HepG2 (cell line): ENCODE data around the gene OCLN. TPM values are rescaled to one million over a fixed set of nuclear protein-coding genes. Genes with fewer than 3 reads are reported as not detected.

ENCODE experiments used
- ATAC-seq: fragments of 200-7000 bp; cut with Tn5 transposase; 3 replicates; pipeline ENCODE4 v1.9.1; 2020; ENCODE audit warnings: mild to moderate bottlenecking, moderate library complexity
- BruUV-seq: library from RNA; stranded (reverse); fragments of 400-500 nt; replicated peaks from 2 replicates; lab custom pipeline; 2021; lab: Mats Ljungman, UMichigan
- CTCF ChIA-PET: fragments of 300-600 bp; formaldehyde crosslinking; extraction: SDS; loops from one replicate; lab custom pipeline; 2021; ENCODE audit warnings: low total read pairs, inconsistent platforms, low intra/inter-chr PET ratio; lab: Yijun Ruan, JAX
- POLR2A ChIA-PET: fragments of 350-600 bp; sonication (Branson Sonifier 250); formaldehyde crosslinking; loops from one replicate; lab custom pipeline; 2020; ENCODE audit warnings: antibody characterized with exemption, inconsistent platforms; lab: Yijun Ruan, JAX
- DNase-seq: peaks from one replicate; pipeline ENCODE4 v3.0.0-alpha.2; 2015; ENCODE audit warnings: low spot score
- FAIRE-seq: peaks from 3 replicates; lab custom pipeline; 2011; peaks lifted over from hg19 to GRCh38; lab: Jason Lieb, UNC
- H2AFZ ChIP-seq: one replicate; pipeline ENCODE4 v1.6.1; 2011; ENCODE audit warnings: low read length, inconsistent platforms
- H3K27ac ChIP-seq: fragments of 300-600 bp; 3 replicates; pipeline ENCODE4 v1.8.0; 2011; ENCODE audit warnings: mixed run types, mild to moderate bottlenecking, mixed read lengths, low read length, inconsistent platforms; ENCODE audit not compliant: insufficient read depth; ENCODE audit errors: extremely low read length
- H3K27me3 ChIP-seq, 2 experiments: fragments of 200-600 bp in 1 of 2; 2 replicates in 1 of 2; 3 replicates in 1 of 2; pipeline versions ENCODE4 v1.6.0 to v1.8.0; 2011; ENCODE audit warnings: low read length in 2 of 2, mild to moderate bottlenecking in 2 of 2, moderate library complexity in 2 of 2, inconsistent platforms in 1 of 2; ENCODE audit not compliant: insufficient read depth in 2 of 2, control insufficient read depth in 1 of 2
- H3K36me3 ChIP-seq, 2 experiments: fragments of 200-600 bp in 1 of 2; replicated peaks in 1 of 2; 2 replicates in 1 of 2; 3 replicates in 1 of 2; pipeline versions ENCODE4 v1.5.1 to v1.8.0; 2011; ENCODE audit warnings: low read length in 2 of 2, inconsistent platforms in 1 of 2; ENCODE audit not compliant: insufficient read depth in 2 of 2, control insufficient read depth in 1 of 2
- H3K4me1 ChIP-seq: 2 replicates; pipeline ENCODE4 v1.5.1; 2012; ENCODE audit warnings: low read length, inconsistent platforms; ENCODE audit not compliant: insufficient read depth
- H3K4me2 ChIP-seq: 2 replicates; pipeline ENCODE4 v1.6.0; 2011; ENCODE audit warnings: low read depth, low read length, inconsistent platforms
- H3K4me3 ChIP-seq, 3 experiments: fragments of 200-600 bp in 1 of 3; sonication (generic), shearing (Covaris generic) in 1 of 3; replicated peaks in 1 of 3; 2 replicates each; pipeline ENCODE4 v1.5.1; 2011 to 2016; ENCODE audit warnings: low read length in 3 of 3, inconsistent platforms in 2 of 3, low read depth in 2 of 3, mild to moderate bottlenecking in 2 of 3, control low read depth in 1 of 3, mixed read lengths in 1 of 3; ENCODE audit not compliant: insufficient read depth in 1 of 3
- H3K79me2 ChIP-seq: one replicate; pipeline ENCODE4 v1.6.1; 2011; ENCODE audit warnings: low read length, inconsistent platforms; ENCODE audit not compliant: insufficient read depth
- H3K9ac ChIP-seq: 2 replicates; pipeline ENCODE4 v1.6.0; 2011; ENCODE audit warnings: mild to moderate bottlenecking, low read depth, low read length, inconsistent platforms; ENCODE audit not compliant: insufficient read depth
- H3K9me3 ChIP-seq: 2 replicates; pipeline ENCODE4 v1.5.1; 2012; ENCODE audit warnings: mild to moderate bottlenecking, low read length
- H4K20me1 ChIP-seq: 2 replicates; pipeline ENCODE4 v1.6.0; 2011; ENCODE audit warnings: inconsistent platforms, mild to moderate bottlenecking, low read length, moderate library complexity; ENCODE audit not compliant: insufficient read depth
- ADNP ChIP-seq: sonication (generic); formaldehyde crosslinking; IDR thresholded peaks from 2 replicates; pipeline ENCODE4 v1.4.0; 2020; ENCODE audit warnings: missing genetic modification reagents
- GABPB1 ChIP-seq: IDR thresholded peaks from 2 replicates; pipeline ENCODE4 v1.6.1; 2016; ENCODE audit warnings: mild to moderate bottlenecking, missing genetic modification reagents, moderate library complexity, missing compliant biosample characterization
- IKZF4 ChIP-seq: sonication (generic); formaldehyde crosslinking; IDR thresholded peaks from 2 replicates; pipeline ENCODE4 v1.5.1; 2020; ENCODE audit warnings: borderline replicate concordance, mild to moderate bottlenecking, low read depth, missing genetic modification reagents; ENCODE audit errors: not compliant biosample characterization
- KAT7 ChIP-seq: IDR thresholded peaks from 2 replicates; pipeline ENCODE4 v1.6.1; 2018; ENCODE audit warnings: borderline replicate concordance, missing compliant biosample characterization
- NKX3-1 ChIP-seq: sonication (generic); formaldehyde crosslinking; IDR thresholded peaks from 2 replicates; pipeline ENCODE4 v1.5.0; 2020; ENCODE audit warnings: missing genetic modification reagents
- SP140L ChIP-seq: sonication (generic); formaldehyde crosslinking; IDR thresholded peaks from 2 replicates; pipeline ENCODE4 v1.4.0; 2020; ENCODE audit warnings: missing genetic modification reagents, borderline replicate concordance
- ZFAT ChIP-seq: sonication (generic); formaldehyde crosslinking; conservative IDR thresholded peaks from 2 replicates; pipeline ENCODE4 v1.8.1; 2023; ENCODE audit warnings: missing genetic modification reagents, inconsistent platforms
- ZNF225 ChIP-seq: sonication (generic); formaldehyde crosslinking; IDR thresholded peaks from 2 replicates; pipeline ENCODE4 v1.4.0; 2020; ENCODE audit warnings: mild to moderate bottlenecking, missing genetic modification reagents
- ZNF326 ChIP-seq: sonication (generic); formaldehyde crosslinking; IDR thresholded peaks from 2 replicates; pipeline ENCODE4 v1.4.0; 2020; ENCODE audit warnings: missing genetic modification reagents, borderline replicate concordance
- WGBS: methylation state at CpG from one replicate; pipeline ENCODE4 v1.1.6; 2017; ENCODE audit warnings: low lambda C conversion rate; 5-methylcytosine and 5-hydroxymethylcytosine counted together
- in situ Hi-C: cut with HindIII; loops from 2 replicates; pipeline ENCODE4 v1.10.0; 2017; ENCODE audit warnings: low pct_unique_long_range_greater_than_20kb; ENCODE audit not compliant: extremely low pct_ligation_motif_present
- intact Hi-C: fragments of 100-400 bp; cut with micrococcal nuclease; formaldehyde crosslinking; loops from one replicate; pipeline ENCODE4 v1.10.0; 2022; ENCODE audit not compliant: unreplicated experiment
- polyA plus RNA-seq, 8 experiments: library from polyadenylated mRNA; depleted of rRNA in 3 of 8; stranded (reverse) in 7 of 8; unstranded in 1 of 8; fragments of >200 nt; fragmentation: Illumina TruSeq in 4 of 8; extraction: Trizol in 4 of 8; gene quantifications; 2 replicates each; pipeline versions ENCODE4 v1.2.1 to v1.2.3, GENCODE V29; 2011 to 2016; ENCODE audit warnings: low read depth in 4 of 8, missing spikeins in 1 of 8, mixed read lengths in 1 of 8; ENCODE audit not compliant: insufficient read depth in 1 of 8
- total RNA-seq, 5 experiments: library from RNA; depleted of rRNA; stranded (reverse); fragments of >200 nt; fragmentation: Illumina TruSeq; extraction: Trizol; gene quantifications; 2 replicates each; pipeline ENCODE4 v1.2.3, GENCODE V29; 2016; ENCODE audit warnings: low read depth in 1 of 5
- TF ChIP-seq, protein P1 (sequence below): sonication (generic); formaldehyde crosslinking; IDR thresholded peaks from 2 replicates; pipeline ENCODE4 v1.4.0; 2020; ENCODE audit warnings: missing genetic modification reagents, borderline replicate concordance
- TF ChIP-seq, protein P2 (sequence below): sonication (generic); formaldehyde crosslinking; IDR thresholded peaks from 2 replicates; pipeline ENCODE4 v1.4.0; 2020; ENCODE audit warnings: missing genetic modification reagents, borderline replicate concordance
- TF ChIP-seq, protein P3 (sequence below): sonication (generic); formaldehyde crosslinking; IDR thresholded peaks from 2 replicates; pipeline ENCODE4; 2020; ENCODE audit warnings: missing genetic modification reagents, mild to moderate bottlenecking, borderline replicate concordance

OCLN gene
- total and polyA plus RNA-seq, 2 of the 13 experiments (the other 11 are each of a cell fraction or from before 2014, with no cell fraction given): 24.1 to 34.8 TPM

DNA sequence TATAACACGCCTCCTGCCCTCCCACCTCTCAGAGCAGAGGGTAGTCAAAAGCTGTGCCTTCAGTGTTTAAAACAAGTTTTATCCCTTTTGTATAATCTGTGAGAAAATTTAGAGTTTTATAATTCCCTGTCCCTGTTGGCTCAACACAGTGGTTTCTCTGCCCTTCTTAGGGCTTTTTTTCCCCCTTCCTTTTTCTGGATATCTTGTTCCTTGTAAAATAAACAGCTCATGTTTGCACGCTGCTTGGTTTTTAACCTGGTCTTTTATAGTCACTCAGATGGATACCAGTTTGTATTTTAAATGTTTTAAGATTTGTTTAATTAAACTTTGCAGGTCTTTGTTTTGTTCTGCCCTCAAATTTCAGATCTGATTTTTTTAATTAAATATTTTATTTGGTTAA is 26.7 kb downstream of the OCLN start:
- no peak for FAIRE-seq
- whole genome bisulfite sequencing: 77% methylated on average over 2 of the region's 2 CpGs
- H3K9ac ChIP-seq: no peak overlapping the region

More for the DNA sequence above, 26.7 kb downstream of the OCLN start:
- Histone ChIP-seq H3K36me3 (peaks cover 0 to 3% of the 10 kb centered on the region in 2 experiments; a peak in 2 of 5 replicates), H2AFZ (no peak overlapping the region), H3K4me1 (peaks cover 37% of the 10 kb centered on the region), H3K27me3 (no peaks in the 10 kb centered on the region), H3K79me2 (peaks cover 6% of the 10 kb centered on the region), H3K4me2 (no peak overlapping the region), H3K9me3 (no peaks in the 10 kb centered on the region), H3K4me3 (no peak overlapping the region), H4K20me1 (no peaks in the 10 kb centered on the region), H3K27ac (no peak overlapping the region)
- TF ChIP-seq, protein P1, sequence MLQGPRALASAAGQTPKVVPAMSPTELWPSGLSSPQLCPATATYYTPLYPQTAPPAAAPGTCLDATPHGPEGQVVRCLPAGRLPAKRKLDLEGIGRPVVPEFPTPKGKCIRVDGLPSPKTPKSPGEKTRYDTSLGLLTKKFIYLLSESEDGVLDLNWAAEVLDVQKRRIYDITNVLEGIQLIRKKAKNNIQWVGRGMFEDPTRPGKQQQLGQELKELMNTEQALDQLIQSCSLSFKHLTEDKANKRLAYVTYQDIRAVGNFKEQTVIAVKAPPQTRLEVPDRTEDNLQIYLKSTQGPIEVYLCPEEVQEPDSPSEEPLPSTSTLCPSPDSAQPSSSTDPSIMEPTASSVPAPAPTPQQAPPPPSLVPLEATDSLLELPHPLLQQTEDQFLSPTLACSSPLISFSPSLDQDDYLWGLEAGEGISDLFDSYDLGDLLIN (CRISPR knock-in tag): no peak
- no peak for TF ChIP-seq NKX3-1 (CRISPR knock-in tag)
- no peak for TF ChIP-seq ZNF326
- no peak for TF ChIP-seq IKZF4 (CRISPR knock-in tag)
- TF ChIP-seq ADNP (CRISPR knock-in tag): no peak
- no peak for TF ChIP-seq KAT7 (CRISPR knock-in tag)
- TF ChIP-seq, protein P2, sequence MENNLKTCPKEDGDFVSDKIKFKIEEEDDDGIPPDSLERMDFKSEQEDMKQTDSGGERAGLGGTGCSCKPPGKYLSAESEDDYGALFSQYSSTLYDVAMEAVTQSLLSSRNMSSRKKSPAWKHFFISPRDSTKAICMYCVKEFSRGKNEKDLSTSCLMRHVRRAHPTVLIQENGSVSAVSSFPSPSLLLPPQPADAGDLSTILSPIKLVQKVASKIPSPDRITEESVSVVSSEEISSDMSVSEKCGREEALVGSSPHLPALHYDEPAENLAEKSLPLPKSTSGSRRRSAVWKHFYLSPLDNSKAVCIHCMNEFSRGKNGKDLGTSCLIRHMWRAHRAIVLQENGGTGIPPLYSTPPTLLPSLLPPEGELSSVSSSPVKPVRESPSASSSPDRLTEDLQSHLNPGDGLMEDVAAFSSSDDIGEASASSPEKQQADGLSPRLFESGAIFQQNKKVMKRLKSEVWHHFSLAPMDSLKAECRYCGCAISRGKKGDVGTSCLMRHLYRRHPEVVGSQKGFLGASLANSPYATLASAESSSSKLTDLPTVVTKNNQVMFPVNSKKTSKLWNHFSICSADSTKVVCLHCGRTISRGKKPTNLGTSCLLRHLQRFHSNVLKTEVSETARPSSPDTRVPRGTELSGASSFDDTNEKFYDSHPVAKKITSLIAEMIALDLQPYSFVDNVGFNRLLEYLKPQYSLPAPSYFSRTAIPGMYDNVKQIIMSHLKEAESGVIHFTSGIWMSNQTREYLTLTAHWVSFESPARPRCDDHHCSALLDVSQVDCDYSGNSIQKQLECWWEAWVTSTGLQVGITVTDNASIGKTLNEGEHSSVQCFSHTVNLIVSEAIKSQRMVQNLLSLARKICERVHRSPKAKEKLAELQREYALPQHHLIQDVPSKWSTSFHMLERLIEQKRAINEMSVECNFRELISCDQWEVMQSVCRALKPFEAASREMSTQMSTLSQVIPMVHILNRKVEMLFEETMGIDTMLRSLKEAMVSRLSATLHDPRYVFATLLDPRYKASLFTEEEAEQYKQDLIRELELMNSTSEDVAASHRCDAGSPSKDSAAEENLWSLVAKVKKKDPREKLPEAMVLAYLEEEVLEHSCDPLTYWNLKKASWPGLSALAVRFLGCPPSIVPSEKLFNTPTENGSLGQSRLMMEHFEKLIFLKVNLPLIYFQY (CRISPR knock-in tag): no peak
- no peak for TF ChIP-seq SP140L (CRISPR knock-in tag)
- no peak for TF ChIP-seq GABPB1 (CRISPR knock-in tag)
- no peak for TF ChIP-seq ZFAT (CRISPR knock-in tag)
- no peak for TF ChIP-seq ZNF225 (CRISPR knock-in tag)
- TF ChIP-seq, protein P3, sequence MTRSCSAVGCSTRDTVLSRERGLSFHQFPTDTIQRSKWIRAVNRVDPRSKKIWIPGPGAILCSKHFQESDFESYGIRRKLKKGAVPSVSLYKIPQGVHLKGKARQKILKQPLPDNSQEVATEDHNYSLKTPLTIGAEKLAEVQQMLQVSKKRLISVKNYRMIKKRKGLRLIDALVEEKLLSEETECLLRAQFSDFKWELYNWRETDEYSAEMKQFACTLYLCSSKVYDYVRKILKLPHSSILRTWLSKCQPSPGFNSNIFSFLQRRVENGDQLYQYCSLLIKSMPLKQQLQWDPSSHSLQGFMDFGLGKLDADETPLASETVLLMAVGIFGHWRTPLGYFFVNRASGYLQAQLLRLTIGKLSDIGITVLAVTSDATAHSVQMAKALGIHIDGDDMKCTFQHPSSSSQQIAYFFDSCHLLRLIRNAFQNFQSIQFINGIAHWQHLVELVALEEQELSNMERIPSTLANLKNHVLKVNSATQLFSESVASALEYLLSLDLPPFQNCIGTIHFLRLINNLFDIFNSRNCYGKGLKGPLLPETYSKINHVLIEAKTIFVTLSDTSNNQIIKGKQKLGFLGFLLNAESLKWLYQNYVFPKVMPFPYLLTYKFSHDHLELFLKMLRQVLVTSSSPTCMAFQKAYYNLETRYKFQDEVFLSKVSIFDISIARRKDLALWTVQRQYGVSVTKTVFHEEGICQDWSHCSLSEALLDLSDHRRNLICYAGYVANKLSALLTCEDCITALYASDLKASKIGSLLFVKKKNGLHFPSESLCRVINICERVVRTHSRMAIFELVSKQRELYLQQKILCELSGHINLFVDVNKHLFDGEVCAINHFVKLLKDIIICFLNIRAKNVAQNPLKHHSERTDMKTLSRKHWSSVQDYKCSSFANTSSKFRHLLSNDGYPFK (CRISPR knock-in tag): no peak
- CTCF ChIA-PET: no interaction called here
- POLR2A ChIA-PET: interaction anchor here (3.4 kb wide), 1 partner anchor 16 kb away, joined by 10 read pairs; no protein-coding TSS in a partner anchor
- DNase-seq: no peak
- BruUV-seq: no TSS peak
- intact Hi-C loops: no loop called here
- in situ Hi-C loops: no loop called here
- ATAC-seq: no peak
